ENCODE data around the gene SYTL2. TPM values are rescaled to one million over a fixed set of nuclear protein-coding genes. Genes with fewer than 3 reads are reported as not detected.

SYTL2 gene
- total RNA-seq, 1 donor from 2014 or later: 4.8 TPM

DNA sequence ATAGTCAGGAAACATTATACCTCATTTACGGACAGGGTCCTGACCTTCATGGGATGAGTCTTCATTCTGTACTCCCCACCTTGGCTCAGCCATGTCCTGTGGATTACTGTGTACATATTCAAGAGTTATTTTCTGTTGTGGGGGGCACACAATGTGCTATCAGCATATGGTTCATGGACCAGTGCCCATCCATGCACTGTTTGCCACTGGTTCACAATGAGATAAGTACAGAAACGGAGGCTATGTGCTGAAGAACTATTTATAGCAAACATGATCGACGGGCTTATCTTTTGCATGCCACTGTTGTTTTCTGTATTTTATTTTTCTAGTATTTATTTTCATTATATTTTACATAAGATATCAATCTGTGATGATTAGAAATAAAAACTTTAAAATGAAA, 68.6 kb downstream of the SYTL2 start:
- DNase-seq (ENCODE audit: low spot score): no peak
- no peak for ATAC-seq

DNA sequence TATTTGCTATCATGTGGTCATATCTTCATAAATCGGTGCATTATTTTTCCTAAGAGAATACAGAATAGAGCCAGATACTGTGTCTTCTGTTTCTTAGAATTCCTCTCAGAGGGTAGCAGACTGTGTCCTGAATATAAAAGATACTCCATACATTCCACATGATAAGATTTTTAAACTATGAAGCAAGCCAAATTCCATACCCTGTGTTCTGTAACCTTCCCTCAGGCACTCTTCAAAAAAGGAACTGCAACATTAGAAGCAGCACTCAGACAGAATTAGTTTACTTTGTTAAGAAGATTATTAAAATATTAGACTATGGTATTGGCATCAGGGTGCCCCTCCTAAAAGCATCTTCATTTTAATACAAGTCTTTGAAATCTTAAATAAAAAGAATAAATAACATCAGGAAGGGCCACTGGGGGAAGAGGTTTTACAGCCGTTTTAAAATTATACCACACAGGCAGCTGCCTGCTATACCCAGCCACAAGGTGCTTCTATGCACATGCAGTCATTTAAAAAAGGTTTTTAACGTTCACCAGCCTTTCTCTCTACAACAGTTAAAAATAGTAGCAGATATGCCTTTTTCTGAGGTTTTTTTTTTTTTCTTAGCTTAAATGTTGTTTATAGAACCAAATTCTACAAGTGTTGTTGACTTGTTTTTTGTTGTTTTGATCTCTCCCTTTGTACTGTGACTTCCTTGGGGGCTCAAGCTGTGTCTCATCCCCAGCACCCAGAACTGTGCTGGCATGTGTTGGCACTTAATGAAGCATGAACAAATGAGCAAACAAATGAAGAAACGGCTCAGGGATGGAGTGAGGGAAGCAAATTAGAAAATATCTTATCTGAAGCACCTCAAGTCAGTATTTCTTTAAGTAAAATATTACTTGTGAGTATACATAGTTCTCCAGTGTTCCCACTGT, 70.2 kb downstream of the SYTL2 start:
- DNase-seq (ENCODE audit: low spot score): no peak
- no peak for ATAC-seq

- no peak for DNase-seq (ENCODE audit: low spot score)
These were observed 73.2 kb downstream of the SYTL2 start for GRCh38 chr11:85737738-85738137.

GRCh38 chr11:85735876-85736460, 75.0 kb downstream of the SYTL2 start:
- DNase-seq (ENCODE audit: low spot score) (no peak), ATAC-seq (no peak)

More at GRCh38 chr11:85737738-85738137, 73.2 kb downstream of the SYTL2 start:
- no peak for ATAC-seq

DNA sequence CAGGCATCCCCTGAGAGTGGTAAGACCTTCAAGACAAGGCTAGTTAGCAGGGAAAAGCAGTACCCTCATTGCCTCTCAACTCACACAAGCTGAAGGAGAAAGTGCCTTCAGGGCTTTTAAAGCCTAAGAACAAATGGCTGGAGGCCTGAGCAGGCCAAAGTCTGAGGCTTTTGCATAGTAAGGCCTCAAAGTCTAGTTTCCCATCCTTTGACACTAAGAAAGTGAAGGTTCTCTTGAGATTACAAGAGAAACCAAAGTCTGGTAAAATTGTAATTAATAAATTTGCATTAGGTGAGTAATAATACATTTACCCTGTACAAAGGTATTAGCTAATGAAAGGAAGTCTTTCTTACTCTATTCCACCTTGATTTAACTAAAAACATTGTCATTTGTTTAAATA, 78.0 kb downstream of the SYTL2 start:
- no peak for DNase-seq (ENCODE audit: low spot score)
- ATAC-seq: no peak

DNA sequence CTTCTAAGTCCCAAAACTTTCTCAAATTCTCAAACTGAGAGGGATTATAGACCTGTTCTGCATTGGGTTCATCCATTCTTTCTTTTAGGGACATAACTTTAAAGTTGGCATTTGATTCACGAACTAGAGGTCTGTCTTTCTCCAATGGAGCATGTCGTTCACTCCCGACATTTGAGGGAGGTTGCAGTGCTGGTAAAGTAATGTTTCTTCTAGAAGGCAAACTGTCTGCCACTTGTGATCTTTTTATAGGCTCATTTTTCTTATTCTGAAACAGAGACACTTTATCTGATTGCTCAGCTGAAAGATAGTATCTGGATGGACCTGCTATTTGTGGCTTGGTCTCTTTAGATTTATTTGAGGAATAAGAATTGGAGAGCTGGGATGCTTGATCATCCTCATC, 84.6 kb downstream of the SYTL2 start:
- DNase-seq (ENCODE audit: low spot score) (no peak), ATAC-seq (no peak)

- ATAC-seq: no peak
- no peak for DNase-seq (ENCODE audit: low spot score)
These were observed 85.3 kb downstream of the SYTL2 start for GRCh38 chr11:85725510-85726258.

DNA sequence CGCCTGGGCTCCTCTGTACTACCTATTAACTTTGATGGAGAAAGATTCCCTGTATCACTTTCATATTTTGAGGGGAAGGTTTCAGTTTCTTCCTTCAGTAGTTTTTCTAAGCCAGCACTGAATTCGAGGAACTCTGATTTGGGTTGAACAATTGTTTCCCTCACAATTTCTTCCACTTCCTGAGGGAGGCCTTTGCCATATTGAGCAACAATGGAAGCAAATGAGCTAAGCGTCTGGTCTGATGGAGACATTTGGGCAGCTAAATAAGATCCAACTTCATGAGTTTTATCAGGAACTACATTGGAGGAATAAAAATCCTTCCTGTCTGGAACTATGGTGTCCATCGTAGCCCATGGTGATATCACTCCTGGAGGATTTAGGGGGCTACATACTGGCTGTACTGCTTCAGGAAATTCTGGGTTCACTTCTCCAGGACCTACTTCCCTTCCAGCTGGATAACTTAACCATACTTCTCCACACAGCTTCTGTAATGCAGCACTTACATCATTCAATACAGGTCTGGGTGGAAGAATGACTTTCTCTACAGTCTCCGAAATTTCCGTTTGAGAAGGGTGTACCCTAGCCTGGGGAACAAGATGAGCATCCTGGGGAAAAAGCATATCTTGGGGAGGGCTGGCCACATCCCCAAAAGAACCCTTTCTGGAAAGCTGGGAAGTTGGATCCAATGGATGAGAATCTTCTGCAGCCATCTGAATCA, 86.0 kb downstream of the SYTL2 start:
- DNase-seq (ENCODE audit: low spot score) (no peak), ATAC-seq (no peak)

DNA sequence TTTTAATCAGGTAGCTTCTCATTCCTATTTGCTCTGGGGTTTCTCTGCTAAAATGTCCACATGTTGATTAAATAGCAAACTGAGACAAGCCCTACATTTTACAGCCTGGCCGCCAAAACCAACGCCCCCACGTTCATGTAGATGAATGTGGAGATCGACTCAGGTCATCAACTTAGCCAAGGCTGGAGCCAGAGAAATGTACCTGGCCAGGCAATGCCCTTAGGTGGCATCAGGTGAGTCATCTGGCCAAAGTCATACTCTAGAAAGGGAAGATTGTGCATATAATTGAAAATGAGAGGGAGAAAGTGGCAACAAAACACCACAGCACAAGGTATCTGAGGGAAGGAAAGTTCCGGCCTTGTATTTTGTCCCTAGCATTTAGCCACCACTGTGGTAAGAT, 87.9 kb downstream of the SYTL2 start:
- DNase-seq (ENCODE audit: low spot score) (no peak), ATAC-seq (no peak)

DNA sequence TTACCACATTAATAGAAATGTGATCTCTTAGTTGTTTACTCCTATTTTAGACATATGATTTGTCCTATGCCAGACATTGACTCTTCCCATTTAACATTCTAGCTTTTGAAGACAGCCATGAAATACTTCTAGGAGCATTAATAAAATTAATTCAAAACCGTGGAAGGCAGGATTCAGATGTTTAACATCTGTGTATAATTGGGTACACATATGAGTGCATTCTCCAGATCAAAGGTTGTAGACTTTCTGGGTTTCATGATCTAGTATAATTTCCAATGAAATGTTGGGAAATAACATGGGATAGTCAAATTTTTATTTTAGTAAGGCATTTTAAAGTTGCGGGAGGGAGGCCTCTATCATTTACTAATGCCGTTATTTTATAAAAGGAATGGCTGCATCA, 89.8 kb downstream of the SYTL2 start:
- ATAC-seq: no peak
- no peak for DNase-seq (ENCODE audit: low spot score)

GRCh38 chr11:85718991-85719807, 91.7 kb downstream of the SYTL2 start:
- DNase-seq (ENCODE audit: low spot score): no peak
- peak; percentile 31 for ATAC-seq

DNA sequence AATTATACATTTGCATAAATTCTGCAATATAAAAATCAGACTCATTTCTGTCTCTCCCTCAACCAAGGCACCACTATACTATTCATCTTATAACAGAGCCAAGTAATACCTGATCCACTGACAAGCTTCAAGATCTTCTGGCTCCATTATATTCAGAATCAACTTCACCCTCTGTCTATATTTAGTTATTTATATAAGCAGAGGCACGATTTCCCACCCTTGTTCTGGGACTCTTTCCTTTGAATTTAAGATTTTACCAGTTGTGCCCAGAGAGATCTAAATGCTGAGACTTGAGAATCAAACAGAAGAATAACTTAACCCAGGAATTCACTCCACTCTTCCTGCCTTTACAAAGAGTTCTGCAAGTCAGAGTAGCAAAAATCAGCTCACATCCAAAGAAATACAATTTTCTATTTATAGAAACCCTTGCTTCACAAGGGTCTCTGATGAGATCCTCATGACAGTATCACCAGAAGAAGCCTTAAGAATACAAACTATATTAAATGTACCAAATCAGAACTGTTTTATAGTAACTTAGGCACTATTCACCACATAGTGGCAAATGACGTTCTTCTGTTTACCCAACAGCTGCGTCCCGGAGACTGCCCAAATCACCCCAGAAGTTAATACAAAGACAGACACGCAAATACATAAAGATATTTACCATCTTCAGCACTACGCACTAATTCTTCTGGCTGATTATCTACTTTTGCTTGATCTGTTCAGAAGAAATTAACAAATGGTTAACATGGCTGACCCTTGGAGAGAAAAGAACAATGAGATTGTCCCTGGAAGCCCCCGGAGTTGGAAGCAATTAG, 92.6 kb downstream of the SYTL2 start:
- DNase-seq (ENCODE audit: low spot score) (no peak), ATAC-seq (no peak)

DNA sequence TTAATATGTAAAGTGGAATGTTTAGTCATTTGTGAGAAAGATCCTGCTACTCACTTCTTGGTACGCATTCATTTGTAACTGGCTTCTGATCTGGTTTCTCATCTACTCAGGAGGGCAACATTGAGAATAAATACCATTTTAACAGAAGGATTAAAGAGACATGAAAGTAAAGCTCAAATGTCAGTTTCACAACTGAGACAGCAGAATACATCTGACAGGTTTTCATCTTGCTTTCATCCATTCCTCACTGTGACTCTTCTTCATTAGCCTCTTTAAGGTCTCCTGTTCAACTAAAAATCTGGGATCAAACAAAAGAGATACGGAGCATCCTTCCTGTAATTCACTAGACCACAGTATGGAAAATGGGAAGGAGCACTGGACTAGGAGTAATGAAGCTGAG, 93.5 kb downstream of the SYTL2 start:
- ATAC-seq (no peak), DNase-seq (ENCODE audit: low spot score) (no peak)

- no peak for DNase-seq (ENCODE audit: low spot score)
- no peak for ATAC-seq
These were observed 98.0 kb downstream of the SYTL2 start for GRCh38 chr11:85712953-85713352.

DNA sequence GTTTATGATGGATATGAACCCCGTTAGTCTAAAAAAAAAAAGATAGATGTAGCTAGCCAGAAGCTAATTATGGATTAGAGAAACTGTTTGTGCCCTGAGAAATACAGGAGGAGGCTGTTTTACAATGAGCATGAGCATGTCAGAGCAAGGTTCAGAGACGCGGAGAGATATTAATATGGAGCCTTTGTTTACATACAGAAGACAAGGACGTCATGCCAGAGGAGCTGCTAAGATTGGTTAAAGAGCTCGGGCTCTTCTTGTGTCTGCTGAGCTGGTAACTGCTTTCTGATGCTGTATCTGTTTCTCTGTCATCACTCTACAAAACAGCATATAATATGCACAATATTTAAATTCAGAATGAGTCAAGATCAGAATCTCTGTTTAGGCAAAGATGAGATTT, 100.0 kb downstream of the SYTL2 start:
- ATAC-seq (no peak), DNase-seq (ENCODE audit: low spot score) (no peak)

- DNase-seq (ENCODE audit: low spot score) (no peak), ATAC-seq (no peak)
These were observed 100.8 kb downstream of the SYTL2 start for GRCh38 chr11:85709941-85710702.

GRCh38 chr11:85705800-85706199, 105.1 kb downstream of the SYTL2 start:
- no peak for ATAC-seq
- DNase-seq (ENCODE audit: low spot score): no peak

GRCh38 chr11:85704967-85705366, 106.0 kb downstream of the SYTL2 start:
- no peak for DNase-seq (ENCODE audit: low spot score)
- no peak for ATAC-seq

Data from left lobe of liver (tissue), 2 donors.